Melanocyte of skin (primary cell): ENCODE measurements around the gene RNF38. TPM values are rescaled to one million over a fixed set of nuclear protein-coding genes. Genes with fewer than 3 reads are reported as not detected.

ENCODE experiments used
- total RNA-seq, 2 donors: library from RNA; depleted of rRNA; stranded (reverse); fragments of >200 nt; gene quantifications; 2 replicates each; pipeline ENCODE4 v1.2.3, GENCODE V29; 2012

Gene RNF38
- 10 to 100 TPM; 14.8 to 18.0 TPM for total RNA-seq

GRCh38 chr9:36399980-36400331 lies at the start of gene RNF38:
TSS of gene RNF38 (minus strand) at chr9:36400269. CDS start at chr9:36400108, 161 bp downstream.

Other genes starting within 250 kb of the RNF38 start
- not detected for gene CCIN, start 230.9 kb downstream of the RNF38 start, total RNA-seq
- 100 to 1,000 TPM; 147 to 262 TPM for gene CLTA, start 209.3 kb downstream of the RNF38 start, total RNA-seq
- gene GNE, start 141.8 kb downstream of the RNF38 start, total RNA-seq, result 10 to 100 TPM; 31.7 to 39.6 TPM
- 10 to 100 TPM; 42.0 to 64.6 TPM for gene MELK, start 172.6 kb upstream of the RNF38 start, total RNA-seq